C4-2B (cell line): ENCODE data around the gene KERA.

Source experiments
- H3K27ac ChIP-seq: fragments of 450-650 bp; 2 replicates; pipeline ENCODE4 v1.5.1; 2017
- CTCF ChIP-seq: fragments of 450-650 bp; conservative IDR thresholded peaks from 2 replicates; pipeline ENCODE4 v1.5.1; 2017; ENCODE audit warnings: mild to moderate bottlenecking
- ZFX ChIP-seq: fragments of 450-650 bp; IDR thresholded peaks from 2 replicates; pipeline ENCODE4 v1.6.1; 2017

Gene KERA

DNA sequence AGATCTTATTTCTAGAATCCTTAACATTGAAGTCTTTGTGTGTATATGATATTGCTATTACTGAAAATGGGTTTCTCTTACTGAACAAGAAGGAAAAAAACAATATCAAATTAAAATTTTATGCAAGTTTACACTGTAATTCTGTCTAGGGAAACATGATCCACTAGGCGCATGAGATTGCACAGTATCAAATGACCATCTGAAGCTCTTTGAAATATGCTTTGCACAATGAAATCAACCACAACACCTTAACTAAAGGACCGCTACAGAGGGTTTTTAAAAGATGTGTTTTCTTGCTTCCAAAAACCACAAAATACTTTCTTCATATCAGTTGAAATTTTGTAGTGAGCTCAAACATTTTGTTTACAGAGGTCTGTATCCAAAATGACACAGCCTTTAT is 15.1 kb upstream of the KERA start:
- no peak for TF ChIP-seq CTCF
- no peak overlapping the region for H3K27ac ChIP-seq

- no peak overlapping the region for H3K27ac ChIP-seq
- TF ChIP-seq ZFX (no peak), CTCF (no peak)
Measured at GRCh38 chr12:91070936-91071335, 13.1 kb upstream of the KERA start.

GRCh38 chr12:91065396-91065795 is 7.6 kb upstream of the KERA start:
- TF ChIP-seq ZFX (no peak), CTCF (no peak)
- no peak overlapping the region for H3K27ac ChIP-seq

DNA sequence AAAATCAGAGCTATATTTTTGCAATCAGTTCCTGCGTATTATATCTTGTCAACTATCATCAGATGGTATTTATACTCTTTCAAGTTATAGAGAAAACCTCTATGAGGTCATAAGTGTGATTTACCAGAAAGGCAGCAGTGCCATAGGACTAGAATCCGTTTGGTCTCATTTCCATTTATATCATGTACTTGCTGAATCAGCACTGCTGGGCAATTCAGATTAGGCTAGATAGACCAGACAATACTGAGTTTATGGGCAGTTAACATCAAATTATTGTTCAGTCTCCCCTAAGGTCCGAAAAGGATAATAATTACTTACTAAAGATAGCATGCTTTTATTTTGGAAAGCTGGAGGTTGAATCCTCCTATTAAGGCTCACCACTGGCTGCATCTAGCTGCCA is 6.8 kb upstream of the KERA start:
- TF ChIP-seq CTCF (no peak), ZFX (no peak)
- no peak overlapping the region for H3K27ac ChIP-seq

DNA sequence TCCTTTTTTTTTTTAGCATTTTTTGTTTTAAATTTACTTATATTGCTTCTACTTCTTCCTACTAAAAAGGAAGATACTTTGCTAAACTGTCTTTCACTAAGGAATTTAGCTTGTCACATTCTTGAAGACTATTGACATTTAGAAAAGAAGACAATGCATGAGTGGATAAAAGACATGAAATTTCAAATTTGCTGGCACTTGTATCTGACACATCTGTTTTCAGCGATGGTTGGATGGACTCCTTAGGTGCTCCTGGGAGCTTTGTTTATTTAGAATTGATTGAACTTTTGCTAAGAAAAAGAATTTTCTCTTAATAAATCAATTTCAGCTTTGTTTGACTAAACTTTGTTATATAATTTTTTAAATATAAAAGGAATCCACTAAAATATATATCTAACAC is 3.3 kb upstream of the KERA start:
- no peak overlapping the region for H3K27ac ChIP-seq
- TF ChIP-seq ZFX = no peak

DNA sequence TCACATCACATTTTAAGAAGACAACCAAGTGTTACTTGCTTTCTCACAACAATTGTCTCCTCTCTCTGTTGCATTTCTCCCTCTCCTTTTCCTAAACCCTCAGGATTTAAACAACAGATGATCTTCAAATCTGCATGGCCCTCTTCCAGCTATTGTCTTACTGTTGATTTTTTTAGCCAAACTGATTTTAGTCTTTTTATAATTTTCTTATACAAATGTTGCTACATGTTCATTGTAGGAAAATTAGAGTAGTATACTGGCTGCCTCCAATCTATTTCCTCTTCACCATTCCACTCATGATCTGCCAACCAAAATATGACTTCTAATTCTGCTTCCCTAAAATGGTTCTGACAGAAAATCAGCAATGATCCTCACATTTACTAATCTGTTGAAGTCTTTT is 1.4 kb upstream of the KERA start:
- TF ChIP-seq ZFX (no peak), CTCF (no peak)
- no peak overlapping the region for H3K27ac ChIP-seq

GRCh38 chr12:91058786-91059185 is 962 bp upstream of the KERA start:
- no peak overlapping the region for H3K27ac ChIP-seq
- TF ChIP-seq CTCF (no peak), ZFX (no peak)

DNA sequence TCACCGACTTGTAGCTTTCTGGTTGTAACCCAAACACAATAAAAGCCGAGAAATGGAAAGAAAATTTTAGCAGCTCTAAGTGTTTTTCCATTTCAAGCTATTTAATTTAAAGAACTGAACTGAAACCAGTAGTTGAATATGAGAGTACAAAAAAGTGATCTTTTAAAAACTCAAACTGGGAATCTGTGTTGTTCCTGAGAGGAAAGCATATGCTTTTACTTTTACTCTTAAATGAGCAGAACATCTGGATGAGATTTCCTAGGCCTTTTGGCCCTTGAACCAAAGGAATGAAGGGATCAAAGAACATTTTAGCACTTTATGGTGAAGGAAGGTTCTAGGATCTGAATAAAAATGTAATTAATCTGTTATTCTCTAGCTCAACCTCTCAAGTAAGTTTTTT is 1.3 kb downstream of the KERA start:
- TF ChIP-seq CTCF (no peak), ZFX (no peak)
- H3K27ac ChIP-seq = no peak overlapping the region
